GM19455 (cell line): Measurements from ENCODE around the gene NLRC5.
"Not testable (repeated sequence)": the region's sequence is repeated elsewhere in the genome, so short reads cannot be mapped to it uniquely, and the experiment has no call there.

Source experiments
- ATAC-seq: cut with Tn5 transposase; IDR thresholded peaks from one replicate; pipeline ENCODE4 v1.9.1; 2021; ENCODE audit not compliant: unreplicated experiment

The NLRC5 gene

DNA sequence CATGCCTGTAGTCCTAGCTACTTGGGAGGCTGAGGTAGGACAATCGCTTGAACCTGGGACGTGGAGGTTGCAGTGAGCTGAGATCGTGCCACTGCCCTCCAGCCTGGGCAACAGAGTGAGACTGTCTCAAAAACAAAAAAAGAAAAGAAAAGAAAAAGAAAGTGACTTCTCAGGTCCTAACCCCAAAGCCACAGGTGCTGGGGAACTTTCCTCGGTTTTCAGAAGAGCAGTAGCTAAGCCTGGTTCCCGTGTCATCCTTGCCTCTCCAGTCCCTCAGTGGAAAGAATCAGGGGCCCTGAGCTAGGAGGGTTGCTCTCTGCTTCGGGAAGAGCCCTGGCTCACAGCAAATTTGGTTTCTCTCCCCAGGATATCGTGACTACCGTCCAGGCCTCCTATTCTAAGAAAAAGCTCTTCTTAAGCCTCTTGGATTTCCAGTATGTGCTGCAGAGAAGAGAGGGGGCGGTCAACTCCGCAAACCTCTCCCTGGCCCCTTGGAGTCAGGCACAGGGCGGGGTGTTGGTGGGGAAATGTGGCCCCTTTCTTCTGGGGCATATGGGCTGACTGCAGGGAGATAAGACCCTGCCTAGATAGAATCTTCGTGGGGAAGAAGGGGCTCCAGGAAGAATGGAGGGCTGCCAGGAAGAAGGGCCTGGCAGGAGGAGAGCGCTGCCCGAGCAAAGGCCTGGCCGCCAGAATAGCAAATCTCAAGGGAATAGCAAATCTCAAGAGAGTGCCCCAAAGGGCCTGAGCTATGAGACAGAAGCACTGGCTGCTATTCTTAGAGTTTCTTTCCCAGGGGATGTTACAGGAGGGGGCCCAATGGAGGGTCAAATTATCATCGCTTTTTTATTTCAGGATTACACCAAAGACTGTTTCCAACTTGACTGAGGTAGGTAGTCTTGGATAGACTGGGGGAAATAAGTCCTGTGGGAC lies 8.3 kb upstream of the NLRC5 start:
- no peak for ATAC-seq

DNA sequence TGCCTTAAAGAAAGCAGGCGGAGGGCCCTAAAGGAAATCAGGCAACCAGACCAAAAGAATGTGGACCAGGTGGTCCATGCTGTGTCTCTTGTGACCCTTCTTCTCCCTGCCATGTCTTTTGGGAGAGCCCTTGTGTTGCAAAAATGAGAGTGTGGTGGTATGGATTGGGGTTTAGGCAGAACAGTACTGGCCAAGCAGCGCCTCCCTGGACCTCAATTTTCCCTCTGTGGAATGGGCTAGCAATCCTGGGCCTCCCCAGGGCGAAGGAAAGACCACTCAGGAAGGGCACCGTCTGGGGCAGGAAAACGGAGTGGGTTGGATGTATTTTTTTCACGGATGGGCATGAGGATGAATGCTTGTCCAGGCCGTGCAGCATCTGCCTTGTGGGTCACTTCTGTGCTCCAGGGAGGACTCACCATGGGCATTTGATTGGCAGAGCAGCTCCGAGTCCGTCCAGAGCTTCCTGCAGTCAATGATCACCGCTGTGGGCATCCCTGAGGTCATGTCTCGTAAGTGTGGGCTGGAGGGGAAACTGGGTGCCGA lies 7.6 kb upstream of the NLRC5 start:
- no peak for ATAC-seq

DNA sequence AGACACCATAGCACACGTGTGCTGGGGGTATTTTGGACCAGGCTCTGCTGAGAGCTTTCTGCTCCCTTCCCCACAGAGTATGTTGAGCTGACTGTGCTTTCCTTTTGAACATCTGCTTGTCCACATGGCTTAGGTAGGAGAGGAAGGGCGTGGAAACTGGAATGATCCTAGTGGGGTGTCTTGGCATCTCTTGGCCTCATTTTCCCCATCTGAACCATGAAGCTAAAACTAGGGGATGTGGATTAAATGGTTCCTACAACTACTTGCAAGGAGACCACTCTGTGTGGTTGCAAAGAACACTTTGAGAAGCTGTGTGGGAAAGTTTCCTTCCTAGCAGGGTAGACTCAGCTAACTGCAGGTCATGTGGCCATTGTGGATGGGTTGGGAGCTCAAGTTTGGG lies 6.7 kb upstream of the NLRC5 start:
- no peak for ATAC-seq

DNA sequence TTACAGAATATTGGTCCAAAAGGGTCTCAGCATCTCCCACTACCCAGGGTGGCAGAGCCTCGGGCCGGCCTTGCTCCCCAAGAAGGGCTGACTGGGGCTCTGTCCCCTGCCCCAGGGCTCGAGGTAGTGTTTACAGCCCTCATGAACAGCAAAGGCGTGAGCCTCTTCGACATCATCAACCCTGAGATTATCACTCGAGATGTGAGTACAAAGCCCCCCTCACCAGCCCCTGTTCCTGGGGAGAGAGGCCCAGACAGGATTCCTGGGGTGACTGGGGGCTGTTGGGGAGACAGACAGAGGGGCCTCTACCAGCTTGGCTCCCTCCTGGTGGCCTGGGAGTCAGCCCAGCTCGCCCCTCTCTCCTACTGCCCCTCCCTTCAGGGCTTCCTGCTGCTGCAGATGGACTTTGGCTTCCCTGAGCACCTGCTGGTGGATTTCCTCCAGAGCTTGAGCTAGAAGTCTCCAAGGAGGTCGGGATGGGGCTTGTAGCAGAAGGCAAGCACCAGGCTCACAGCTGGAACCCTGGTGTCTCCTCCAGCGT lies 6.1 kb upstream of the NLRC5 start:
- ATAC-seq = no peak

DNA sequence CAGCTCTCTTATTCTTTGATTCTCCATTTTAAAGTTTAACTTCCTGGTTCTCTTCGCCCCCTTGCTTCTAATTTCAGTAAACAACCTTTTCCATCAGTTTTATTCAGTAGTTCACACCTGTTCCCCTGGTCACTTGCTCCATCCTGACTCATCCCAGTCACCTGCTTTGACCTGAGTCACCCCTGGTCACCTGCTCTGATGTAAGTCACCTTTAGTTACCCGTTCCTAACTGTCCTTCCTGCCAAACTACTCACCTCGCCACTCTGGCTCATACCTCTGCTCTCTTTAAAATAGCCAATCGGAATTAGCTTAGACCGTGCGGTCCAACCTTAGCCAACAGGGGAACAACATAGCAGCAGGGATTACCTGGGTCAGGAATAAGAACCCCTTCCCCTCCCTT lies 4.7 kb upstream of the NLRC5 start:
- no peak for ATAC-seq

DNA sequence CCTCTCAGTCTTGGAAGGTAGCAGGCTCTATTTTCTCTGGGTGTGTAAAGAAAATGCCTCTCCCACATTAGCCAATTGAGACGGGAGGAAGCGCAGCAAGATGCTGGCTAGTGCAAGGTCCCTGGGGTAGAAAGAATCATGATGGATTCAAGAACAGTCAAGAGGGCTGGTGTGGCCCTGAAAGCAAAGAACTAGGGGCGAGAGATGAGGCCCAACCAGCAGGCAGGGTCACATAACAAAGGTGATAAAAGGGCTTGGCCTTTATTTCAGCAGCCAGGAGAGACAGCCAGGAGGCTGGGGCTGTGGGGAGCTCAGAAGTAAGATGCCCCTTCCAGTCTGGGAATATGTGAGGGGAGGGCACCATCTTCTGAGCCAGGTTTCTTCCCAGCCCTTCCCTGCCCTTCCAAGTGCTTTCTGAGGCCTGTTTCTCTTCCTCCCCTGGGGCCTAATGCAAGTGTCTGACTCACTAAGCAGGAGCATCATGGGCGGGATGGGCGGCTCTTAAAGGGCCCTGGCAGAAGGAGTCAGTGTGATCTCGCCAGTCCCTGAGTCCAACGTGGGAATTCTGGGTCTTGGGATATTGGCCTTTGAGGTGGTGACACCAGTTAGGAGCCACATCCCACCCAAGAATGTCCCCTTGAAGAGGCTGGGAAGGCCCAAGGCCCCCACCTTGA lies 3.9 kb upstream of the NLRC5 start:
- ATAC-seq = no peak

DNA sequence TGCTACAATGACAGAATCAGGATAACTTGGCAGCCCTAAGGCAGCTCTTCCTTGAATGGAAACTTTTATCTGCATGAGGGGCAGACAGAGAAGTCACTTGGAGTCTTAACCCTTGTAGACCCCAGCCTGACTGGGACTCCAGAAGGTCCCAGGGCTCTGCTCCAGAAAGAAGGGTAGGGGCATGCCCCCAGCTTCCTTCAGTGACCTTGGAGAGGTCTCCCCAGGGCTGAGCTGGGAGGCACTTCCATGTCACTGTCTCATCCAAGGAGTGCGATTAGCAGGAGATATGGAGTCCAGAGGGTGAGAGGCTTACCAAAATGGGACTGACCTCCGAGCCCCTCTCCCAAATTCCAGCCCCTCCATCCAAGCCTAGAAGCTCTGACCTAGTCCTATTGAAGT lies 3.4 kb upstream of the NLRC5 start:
- ATAC-seq = no peak

DNA sequence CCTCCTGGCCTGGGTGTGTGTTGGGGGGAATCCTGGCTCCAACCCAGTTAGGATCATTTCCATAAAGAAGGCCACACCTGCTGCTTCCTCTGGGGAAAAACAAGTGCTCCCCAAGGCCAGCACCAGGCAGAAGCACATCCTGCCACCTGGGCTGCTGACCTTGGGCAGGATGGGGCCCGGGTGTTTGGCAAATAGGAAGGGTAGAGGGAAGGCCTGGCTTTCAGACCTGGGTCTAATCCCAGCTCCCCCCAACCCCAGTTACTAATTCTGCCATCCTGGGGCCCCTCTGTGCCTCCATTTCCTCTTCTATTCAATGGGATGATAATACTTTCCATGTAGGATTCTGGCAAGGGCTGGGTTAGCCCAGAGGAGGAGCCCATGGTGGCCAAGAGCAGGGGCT lies 3.0 kb upstream of the NLRC5 start:
- ATAC-seq = no peak

DNA sequence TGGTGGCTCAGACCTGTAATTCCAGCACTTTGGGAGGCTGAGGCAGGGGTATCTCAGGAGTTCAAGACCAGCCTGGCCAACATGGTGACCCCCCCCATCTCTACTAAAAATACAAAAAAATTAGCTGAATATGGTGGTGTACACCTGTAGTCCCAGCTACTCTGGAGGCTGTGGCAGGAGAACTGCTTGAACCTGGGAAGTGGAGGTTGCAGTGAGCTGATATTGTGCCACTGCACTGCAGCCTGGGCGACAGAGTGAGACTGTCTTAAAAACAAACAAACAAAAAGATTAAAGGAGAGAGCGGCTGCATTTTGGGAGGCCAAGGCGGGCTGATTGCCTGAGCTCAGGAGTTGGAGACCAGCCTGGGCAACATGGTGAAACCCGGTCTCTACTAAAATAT lies 2.4 kb upstream of the NLRC5 start:
- not testable (repeated sequence) for ATAC-seq

DNA sequence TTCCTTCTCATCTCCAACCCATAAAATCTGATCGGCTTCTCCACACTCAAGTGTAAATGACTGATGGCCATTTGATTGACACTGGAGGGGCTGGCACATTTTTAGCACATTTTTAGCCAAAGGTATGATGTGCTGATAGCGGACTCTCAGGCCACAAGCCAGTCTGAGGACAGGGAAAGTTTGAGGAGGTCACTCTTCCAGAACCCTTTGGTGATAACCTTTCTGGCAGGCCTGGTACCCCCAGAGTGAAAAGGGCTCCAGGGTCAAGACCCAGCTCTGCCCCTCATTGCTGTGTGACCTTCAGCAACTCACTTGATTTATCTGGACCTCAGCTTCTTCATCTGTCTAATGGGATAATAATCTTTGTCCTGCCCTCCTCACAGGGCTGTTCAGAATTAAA lies 1.7 kb upstream of the NLRC5 start:
- ATAC-seq = no peak

DNA sequence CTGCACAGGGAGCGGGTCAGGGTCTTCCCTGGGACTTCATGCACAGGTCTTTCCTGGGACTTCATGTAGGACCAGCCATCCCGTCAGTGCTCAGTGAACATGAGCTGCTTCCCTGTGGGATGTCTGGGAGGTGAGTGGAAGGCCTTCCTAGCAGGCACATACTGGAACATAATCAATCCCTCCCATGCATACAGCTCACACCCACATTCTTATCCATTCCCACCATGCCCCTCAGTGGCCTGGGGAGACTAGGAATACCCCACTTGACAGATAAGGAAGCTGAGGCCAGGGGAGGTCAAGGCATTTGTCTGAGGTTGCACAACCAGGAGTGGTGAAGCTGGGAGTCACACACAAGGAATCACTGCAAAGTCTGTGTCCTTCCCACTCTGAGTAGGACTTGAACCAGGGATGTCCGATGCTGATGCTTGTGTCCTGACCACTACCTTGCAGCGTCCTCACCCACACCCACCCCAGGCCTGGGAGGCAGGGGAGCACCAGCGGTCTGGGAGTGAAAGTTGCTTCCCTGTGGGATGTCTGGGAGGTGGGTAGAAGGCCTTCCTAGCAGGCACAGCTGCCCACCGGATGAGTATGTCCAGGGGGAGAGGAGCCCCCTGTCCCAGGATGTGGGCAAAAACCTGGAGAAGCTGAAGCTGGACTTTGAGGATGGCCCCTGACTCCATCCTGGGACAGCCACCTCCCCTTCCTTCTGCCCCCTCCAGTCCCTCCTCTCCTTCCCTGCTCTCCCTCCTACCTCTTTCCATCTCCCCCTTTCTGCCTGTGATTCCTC lies 1.0 kb upstream of the NLRC5 start:
- no peak for ATAC-seq

DNA sequence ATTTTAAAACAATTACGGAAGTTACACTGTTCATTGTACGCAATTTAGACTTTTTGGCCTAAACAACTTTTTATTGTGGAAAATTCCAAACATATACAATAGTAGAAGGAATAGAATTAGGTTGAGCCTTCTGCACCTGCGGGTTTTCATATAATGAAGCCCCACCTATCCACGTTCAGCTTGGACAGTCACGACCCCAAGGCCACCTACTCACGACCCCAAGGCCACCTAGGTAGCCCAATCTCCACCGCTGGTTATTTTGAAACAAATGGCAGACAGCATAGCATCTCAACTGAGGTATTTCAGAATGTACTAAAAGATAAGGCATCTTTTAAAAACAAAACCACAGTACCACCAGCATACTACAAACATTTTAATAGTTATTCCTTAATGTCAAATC lies 631 bp downstream of the NLRC5 start:
- no peak for ATAC-seq

DNA sequence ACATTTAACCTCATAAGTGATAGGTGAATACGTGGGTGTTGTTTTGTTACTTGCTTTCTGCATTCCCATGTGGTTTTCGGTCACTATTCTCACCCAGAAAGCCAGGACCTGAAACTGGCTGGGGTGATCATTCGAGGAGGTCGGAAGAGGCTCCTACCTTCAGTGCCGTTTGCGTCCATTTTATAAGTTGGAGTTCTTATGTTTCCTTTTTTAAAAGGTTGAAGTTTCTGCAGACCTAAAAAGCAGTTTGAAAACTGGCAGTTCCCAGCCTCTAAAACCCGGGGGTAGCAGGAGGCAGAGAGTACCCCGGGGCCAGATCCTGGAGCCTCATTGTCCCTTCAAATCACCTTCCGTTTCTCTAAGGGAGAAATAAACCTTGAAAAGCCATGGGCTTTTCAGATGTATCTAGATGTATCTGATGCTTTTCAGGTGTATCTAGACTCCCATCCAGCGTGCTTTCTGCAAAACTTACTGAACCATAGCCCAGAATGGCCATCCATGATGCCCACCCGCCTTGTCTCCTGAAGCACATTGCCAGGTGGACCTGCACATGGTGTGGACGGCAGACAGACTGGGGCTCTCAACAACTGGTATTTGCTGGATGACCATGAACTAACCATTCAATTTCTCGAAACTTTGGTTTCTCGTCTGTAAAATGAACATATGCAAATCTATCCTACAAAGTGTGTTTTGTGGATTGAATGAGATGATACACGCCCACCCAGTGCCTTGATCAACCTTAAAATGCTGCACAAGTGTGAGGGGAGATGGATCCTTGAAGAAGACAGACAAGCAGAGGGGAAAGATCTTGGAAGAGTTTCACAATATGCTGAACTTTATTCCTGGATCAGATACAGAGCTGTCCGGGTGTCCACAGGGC lies 1.3 kb downstream of the NLRC5 start:
- no peak for ATAC-seq

DNA sequence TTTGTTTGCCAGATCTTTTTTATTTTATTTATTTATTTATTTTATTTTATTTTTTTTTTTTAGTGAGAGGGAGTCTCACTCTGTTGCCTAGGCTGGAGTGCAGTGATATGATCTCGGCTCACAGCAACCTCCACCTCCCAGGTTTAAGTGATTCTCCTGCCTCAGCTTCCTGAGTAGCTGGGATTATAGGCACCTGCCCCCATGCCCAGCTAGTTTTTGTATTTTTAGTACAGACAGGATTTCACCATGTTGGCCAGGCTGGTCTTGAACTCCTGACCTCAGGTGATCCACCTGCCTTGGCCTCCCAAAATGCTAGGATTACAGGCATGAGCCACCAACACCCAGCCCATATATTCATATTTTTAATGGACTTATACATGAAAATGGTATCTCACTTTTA lies 3.1 kb downstream of the NLRC5 start:
- ATAC-seq = not testable (repeated sequence)

DNA sequence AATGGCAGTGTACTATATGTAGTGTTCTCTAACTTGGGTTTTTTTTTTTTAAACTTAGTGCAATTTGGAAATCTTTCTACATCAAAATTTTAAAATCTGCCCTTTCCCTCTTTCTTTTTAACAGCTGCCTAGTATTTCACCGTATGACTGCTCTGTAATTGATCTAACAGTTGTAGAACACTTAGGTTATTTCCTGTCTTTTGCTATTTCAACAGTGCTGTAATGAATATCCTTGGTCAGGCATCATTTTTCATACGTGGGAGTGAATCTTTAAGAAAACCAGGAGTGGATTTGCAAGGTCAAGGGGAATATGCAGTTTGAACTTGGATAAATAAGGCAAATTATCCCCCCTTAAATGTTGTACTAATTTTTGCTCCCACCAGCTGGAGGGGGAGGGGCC lies 3.8 kb downstream of the NLRC5 start:
- ATAC-seq = no peak

DNA sequence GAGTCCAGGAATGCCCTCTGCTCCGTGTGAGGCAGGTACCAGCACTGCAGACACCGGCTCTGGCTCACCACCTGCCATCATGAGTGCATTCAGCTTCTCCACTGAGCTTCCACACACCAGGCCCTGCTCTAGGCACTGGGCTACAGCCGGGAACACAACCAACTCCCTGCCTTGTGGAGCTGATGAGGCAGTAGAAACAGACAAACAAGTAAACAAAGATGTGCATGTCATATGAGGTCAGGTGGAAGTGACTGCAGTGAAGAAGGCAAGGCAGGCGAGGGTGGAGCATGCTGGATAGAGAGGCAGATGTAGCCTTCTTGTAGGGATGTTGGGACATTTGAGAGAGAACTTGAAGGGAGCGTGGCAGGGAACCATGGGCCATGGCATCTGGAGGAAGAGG lies 5.0 kb downstream of the NLRC5 start:
- no peak for ATAC-seq

DNA sequence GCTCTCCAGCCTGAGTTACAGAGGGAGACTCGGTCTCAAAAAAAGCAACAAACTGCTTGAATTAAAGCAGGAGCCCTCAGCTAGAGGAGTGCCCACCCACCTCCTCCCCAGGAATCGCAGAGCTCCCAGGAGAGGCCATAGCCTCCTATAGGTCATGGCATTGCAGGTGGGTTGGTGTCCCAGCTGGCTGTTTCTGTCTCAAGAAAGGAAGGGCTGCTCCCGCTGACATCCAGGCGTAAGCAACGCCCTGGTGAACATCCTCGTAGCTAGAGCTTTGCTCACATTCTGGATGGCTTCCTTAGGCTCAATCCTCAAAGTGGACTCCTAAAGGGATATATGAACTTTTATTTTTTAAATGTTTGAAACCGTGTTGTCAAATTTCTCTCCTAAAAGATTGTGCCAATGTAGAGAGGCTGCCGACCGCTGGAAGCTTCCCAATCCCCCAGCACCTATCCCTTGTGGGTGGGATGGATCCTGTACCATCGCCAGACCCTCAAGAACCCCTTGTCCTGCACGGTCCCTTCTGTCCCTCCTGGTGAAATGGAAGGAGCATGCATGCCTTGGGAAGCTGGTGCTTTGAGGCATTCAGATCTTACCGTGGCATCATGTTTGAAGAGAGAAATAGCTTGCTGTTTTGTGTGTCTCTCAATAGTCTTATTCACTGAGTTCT lies 5.9 kb downstream of the NLRC5 start:
- ATAC-seq = no peak

DNA sequence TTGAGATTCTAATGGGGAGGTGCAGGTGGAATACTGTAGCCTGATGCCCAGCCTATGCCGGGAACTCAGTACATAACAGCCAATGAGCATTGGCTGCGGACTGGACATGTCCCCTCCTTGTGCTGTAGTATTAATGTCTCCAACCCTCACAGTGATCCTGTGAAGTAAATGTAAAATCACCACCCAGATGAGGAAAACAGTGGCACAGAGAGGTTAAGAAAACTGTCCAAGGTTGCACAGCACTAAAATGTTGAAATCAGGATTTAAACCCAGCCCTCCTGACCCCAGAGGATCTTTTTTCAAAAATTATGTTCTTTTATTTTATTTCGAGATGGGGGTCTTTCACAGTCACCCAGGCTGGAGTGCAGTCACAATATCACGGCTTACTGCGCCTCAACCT lies 7.9 kb downstream of the NLRC5 start:
- no peak for ATAC-seq

DNA sequence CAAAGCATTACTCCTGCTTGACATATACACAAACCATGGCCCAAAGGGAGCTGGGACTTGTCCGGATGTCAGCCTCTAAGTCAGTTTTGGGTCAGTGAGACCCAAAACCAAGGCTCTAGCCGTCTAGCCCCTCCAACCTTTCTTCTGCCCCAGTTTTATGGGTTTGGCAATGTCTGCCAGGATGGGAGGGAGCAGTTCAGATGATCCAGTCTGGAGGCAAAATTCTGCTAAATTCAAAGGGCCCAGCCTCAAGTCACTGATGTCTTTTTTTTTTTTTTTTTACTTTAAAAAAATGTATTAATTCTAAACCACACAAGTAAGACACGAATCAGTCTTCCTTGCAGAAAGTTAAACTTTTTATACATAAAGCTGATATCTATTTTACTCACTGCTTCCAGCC lies 8.6 kb downstream of the NLRC5 start:
- no peak for ATAC-seq

DNA sequence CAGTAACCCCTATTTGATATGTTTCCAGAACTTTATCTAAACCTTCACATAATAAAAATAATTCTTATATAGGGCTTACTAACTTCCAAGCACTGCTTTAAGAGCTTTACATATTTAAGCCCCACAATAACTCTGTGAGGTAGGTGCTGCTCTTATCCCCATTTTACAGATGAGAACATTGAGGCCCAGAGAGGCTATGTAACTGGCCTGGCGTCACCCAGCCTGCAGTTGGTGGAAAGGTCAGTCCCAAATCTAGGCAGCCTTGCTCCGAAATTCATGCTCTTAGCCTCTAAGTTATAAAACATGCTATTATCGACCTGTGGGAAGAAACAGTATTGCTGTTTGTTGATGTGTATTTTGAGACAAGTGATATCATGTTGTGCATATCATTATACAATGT lies 9.0 kb downstream of the NLRC5 start:
- ATAC-seq = no peak
